ENCODE measurements around the gene CACNG1.

DNA sequence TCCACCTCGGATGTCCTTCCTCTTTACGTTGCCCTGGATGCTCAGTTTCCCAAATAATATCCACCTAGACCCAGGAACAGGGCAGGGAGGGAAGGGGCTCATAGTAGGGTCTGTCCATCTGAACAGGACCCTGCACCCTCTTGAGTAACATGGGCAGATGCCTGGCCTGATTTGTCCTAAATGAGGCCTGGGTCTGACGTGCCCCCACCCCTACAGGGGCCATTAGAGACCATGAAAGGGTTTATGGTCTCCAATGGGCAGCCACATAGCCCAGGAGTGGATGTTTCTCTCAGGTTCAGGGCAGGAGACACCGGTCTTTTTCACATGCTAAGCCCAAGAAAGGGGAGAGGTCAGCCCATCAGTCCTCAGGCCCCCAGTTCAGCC, 6.8 kb downstream of the CACNG1 start:
- TF ChIP-seq EZH2 (IDR thresholded peaks at IDR 0.05; ENCODE audit: borderline replicate concordance, low read depth, low read length, poor library complexity, severe bottlenecking): no peak
- TF ChIP-seq, protein P1, sequence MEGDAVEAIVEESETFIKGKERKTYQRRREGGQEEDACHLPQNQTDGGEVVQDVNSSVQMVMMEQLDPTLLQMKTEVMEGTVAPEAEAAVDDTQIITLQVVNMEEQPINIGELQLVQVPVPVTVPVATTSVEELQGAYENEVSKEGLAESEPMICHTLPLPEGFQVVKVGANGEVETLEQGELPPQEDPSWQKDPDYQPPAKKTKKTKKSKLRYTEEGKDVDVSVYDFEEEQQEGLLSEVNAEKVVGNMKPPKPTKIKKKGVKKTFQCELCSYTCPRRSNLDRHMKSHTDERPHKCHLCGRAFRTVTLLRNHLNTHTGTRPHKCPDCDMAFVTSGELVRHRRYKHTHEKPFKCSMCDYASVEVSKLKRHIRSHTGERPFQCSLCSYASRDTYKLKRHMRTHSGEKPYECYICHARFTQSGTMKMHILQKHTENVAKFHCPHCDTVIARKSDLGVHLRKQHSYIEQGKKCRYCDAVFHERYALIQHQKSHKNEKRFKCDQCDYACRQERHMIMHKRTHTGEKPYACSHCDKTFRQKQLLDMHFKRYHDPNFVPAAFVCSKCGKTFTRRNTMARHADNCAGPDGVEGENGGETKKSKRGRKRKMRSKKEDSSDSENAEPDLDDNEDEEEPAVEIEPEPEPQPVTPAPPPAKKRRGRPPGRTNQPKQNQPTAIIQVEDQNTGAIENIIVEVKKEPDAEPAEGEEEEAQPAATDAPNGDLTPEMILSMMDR (conservative IDR thresholded peaks at IDR 0.05; ENCODE audit: low read depth, low read length): no peak
